SK-N-MC (cell line): ENCODE data around the gene QSOX2.

ENCODE experiments used
- EZH2 ChIP-seq: fragments of 200-600 bp; sonication (generic); IDR thresholded peaks from one replicate; pipeline ENCODE4 v1.6.1; 2017; ENCODE audit warnings: antibody characterized with exemption
- FOXP2 ChIP-seq: optimal IDR thresholded peaks from 2 replicates; pipeline ENCODE3; 2011; ENCODE audit warnings: mild to moderate bottlenecking, moderate library complexity; ENCODE audit not compliant: insufficient read depth; ENCODE audit errors: extremely low read length, control extremely low read depth
- POLR2AphosphoS5 ChIP-seq: IDR thresholded peaks from 2 replicates; pipeline ENCODE4 v1.6.1; 2012; ENCODE audit warnings: mild to moderate bottlenecking, low read depth, low read length, borderline replicate concordance

DNA sequence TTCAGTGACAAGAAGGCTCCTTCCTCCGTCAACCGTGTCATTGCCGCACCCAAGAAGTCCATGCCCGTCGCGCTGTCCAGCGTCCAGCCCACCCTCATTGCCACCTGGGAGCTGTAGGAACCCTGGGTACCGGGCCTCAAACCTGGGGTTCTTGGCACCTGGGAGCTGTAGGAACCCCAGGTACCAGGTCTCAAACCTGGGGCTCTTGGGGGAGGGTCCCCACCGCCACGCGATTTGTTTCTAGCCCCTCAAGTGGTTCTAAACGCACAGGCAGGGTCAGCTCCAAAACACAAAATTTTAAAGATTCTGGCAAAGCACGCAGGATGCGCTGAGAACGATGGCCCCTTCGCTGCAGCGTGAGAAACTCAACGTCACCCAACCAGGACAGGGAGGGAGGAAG is 58.4 kb downstream of the QSOX2 start:
- no peak for TF ChIP-seq POLR2AphosphoS5
- TF ChIP-seq EZH2: no peak
- no peak for TF ChIP-seq FOXP2
